HCT116 (cell line): ENCODE data around the gene PXYLP1. TPM values are rescaled to one million over a fixed set of nuclear protein-coding genes. Genes with fewer than 3 reads are reported as not detected.

Experiments
- ATAC-seq: fragments of 200-7000 bp; cut with Tn5 transposase; 2 replicates; pipeline ENCODE4 v1.9.1; 2020; ENCODE audit warnings: mild to moderate bottlenecking, moderate library complexity
- BruUV-seq: library from RNA; stranded (reverse); fragments of 400-500 nt; replicated peaks from 2 replicates; lab custom pipeline; 2021; lab: Mats Ljungman, UMichigan
- CTCF ChIA-PET: fragments of 300-600 bp; sonication (Branson Sonifier 250); formaldehyde crosslinking; loops from one replicate; lab custom pipeline; 2021; ENCODE audit warnings: antibody characterized with exemption; lab: Charles Lee
- POLR2A ChIA-PET: fragments of 300-600, 350-600 bp; sonication (Branson Sonifier 250); formaldehyde crosslinking; loops from one replicate; lab custom pipeline; 2021; ENCODE audit warnings: antibody characterized with exemption; lab: Charles Lee
- RAD21 ChIA-PET, 2 experiments: fragments of 300-600 bp; sonication (Branson Sonifier 250); formaldehyde crosslinking; loops; one replicate each; lab custom pipeline; 2023; ENCODE audit warnings: low total read pairs in 2 of 2; ENCODE audit not compliant: uncharacterized antibody in 2 of 2, unreplicated experiment in 2 of 2, low non-redundant PET in 1 of 2; lab: Charles Lee
- DNase-seq: peaks from one replicate; pipeline ENCODE4 v3.0.0-alpha.2; 2010; ENCODE audit warnings: low read depth, low spot score
- H2AFZ ChIP-seq: fragments of 200-600 bp; shearing (Covaris generic), sonication (generic); 2 replicates; pipeline ENCODE4 v1.6.1; 2017; ENCODE audit warnings: low read depth, mixed run types, mixed read lengths, antibody characterized with exemption, low read length; ENCODE audit not compliant: poor library complexity, severe bottlenecking
- H3K27ac ChIP-seq: 2 replicates; pipeline ENCODE4 v1.5.1; 2012; ENCODE audit warnings: low read depth, low read length
- H3K27me3 ChIP-seq: fragments of 200-600 bp; sonication (generic); 2 replicates; pipeline ENCODE4 v1.6.1; 2016; ENCODE audit warnings: mixed run types, low read length, mixed read lengths; ENCODE audit not compliant: insufficient read depth
- H3K36me3 ChIP-seq, 2 experiments: fragments of 200-500 bp in 1 of 2; fragments of 200-600 bp in 1 of 2; sonication (Bioruptor generic) in 1 of 2; sonication (generic) in 1 of 2; 2 replicates each; pipeline versions ENCODE4 v1.5.1 to v1.6.1; 2014 to 2016; ENCODE audit warnings: low read length in 2 of 2, inconsistent platforms in 1 of 2, mixed read lengths in 1 of 2, mixed run types in 1 of 2; ENCODE audit not compliant: insufficient read depth in 2 of 2, control insufficient read depth in 1 of 2
- H3K4me1 ChIP-seq, 2 experiments: fragments of 200-600 bp in 1 of 2; sonication (generic) in 1 of 2; 2 replicates each; pipeline versions ENCODE4 v1.5.1 to v1.6.1; 2012 to 2017; ENCODE audit warnings: low read length in 2 of 2, inconsistent platforms in 1 of 2, mild to moderate bottlenecking in 1 of 2, mixed read lengths in 1 of 2, mixed run types in 1 of 2, moderate library complexity in 1 of 2; ENCODE audit not compliant: insufficient read depth in 2 of 2, control insufficient read depth in 1 of 2
- H3K4me2 ChIP-seq: fragments of 200-600 bp; sonication (generic); 2 replicates; pipeline ENCODE4 v1.6.1; 2017; ENCODE audit warnings: mixed run types, low read length, mixed read lengths
- H3K4me3 ChIP-seq, 2 experiments: fragments of 200-600 bp in 1 of 2; sonication (generic) in 1 of 2; replicated peaks in 1 of 2; 2 replicates each; pipeline ENCODE4 v1.5.1; 2011 to 2016; ENCODE audit warnings: low read length in 2 of 2, control low read depth in 1 of 2, low read depth in 1 of 2, mild to moderate bottlenecking in 1 of 2, mixed read lengths in 1 of 2, mixed run types in 1 of 2
- H3K79me2 ChIP-seq: fragments of 200-600 bp; sonication (generic); 2 replicates; pipeline ENCODE4 v1.6.1; 2017; ENCODE audit warnings: mild to moderate bottlenecking, mixed run types, low read length, moderate library complexity, mixed read lengths; ENCODE audit not compliant: insufficient read depth
- H3K9ac ChIP-seq: fragments of 200-600 bp; sonication (generic); 2 replicates; pipeline ENCODE4 v1.6.1; 2016; ENCODE audit warnings: low read length, mixed read lengths
- H3K9me2 ChIP-seq: fragments of 200-600 bp; sonication (generic), shearing (Covaris generic); 2 replicates; pipeline ENCODE4 v1.6.1; 2017; ENCODE audit warnings: mixed run types, mild to moderate bottlenecking, moderate library complexity; ENCODE audit not compliant: insufficient read depth
- H3K9me3 ChIP-seq, 2 experiments: fragments of 200-500 bp in 1 of 2; fragments of 200-600 bp in 1 of 2; sonication (Bioruptor generic) in 1 of 2; sonication (generic) in 1 of 2; 2 replicates each; pipeline ENCODE4 v1.6.1; 2014 to 2017; ENCODE audit warnings: low read length in 2 of 2, mixed read lengths in 2 of 2, inconsistent platforms in 1 of 2, low read depth in 1 of 2, mild to moderate bottlenecking in 1 of 2, mixed run types in 1 of 2, moderate library complexity in 1 of 2; ENCODE audit not compliant: control insufficient read depth in 1 of 2, insufficient read depth in 1 of 2
- H4K20me1 ChIP-seq: fragments of 200-600 bp; sonication (generic), shearing (Covaris generic); 2 replicates; pipeline ENCODE4 v1.6.1; 2017; ENCODE audit warnings: mixed run types, mild to moderate bottlenecking, moderate library complexity; ENCODE audit not compliant: insufficient read depth
- ATF3 ChIP-seq: IDR thresholded peaks from 2 replicates; pipeline ENCODE4 v1.6.1; 2012
- CTCF ChIP-seq, 3 experiments: fragments of 200-600 bp in 1 of 3; sonication (generic) in 1 of 3; IDR thresholded peaks in 2 of 3; conservative IDR thresholded peaks in 1 of 3; 2 replicates each; pipeline ENCODE4 v1.5.1; 2012 to 2017; ENCODE audit warnings: low read depth in 2 of 3, low read length in 2 of 3, antibody characterized with exemption in 1 of 3, borderline replicate concordance in 1 of 3, control low read depth in 1 of 3, mild to moderate bottlenecking in 1 of 3, mixed read lengths in 1 of 3, mixed run types in 1 of 3, moderate library complexity in 1 of 3; ENCODE audit not compliant: insufficient read depth in 1 of 3
- ELF1 ChIP-seq: IDR thresholded peaks from 2 replicates; pipeline ENCODE4 v1.6.1; 2012; ENCODE audit warnings: low read depth, borderline replicate concordance
- EZH2 ChIP-seq: fragments of 200-600 bp; sonication (generic); IDR thresholded peaks from 2 replicates; pipeline ENCODE4 v1.6.1; 2017; ENCODE audit warnings: antibody characterized with exemption, mixed run types
- EZH2phosphoT487 ChIP-seq: fragments of 200-600 bp; IDR thresholded peaks from 2 replicates; pipeline ENCODE4 v1.6.1; 2018; ENCODE audit warnings: antibody characterized with exemption, borderline replicate concordance
- JUND ChIP-seq: IDR thresholded peaks from 2 replicates; pipeline ENCODE4 v1.6.1; 2012
- POLR2A ChIP-seq: IDR thresholded peaks from 2 replicates; pipeline ENCODE4 v1.7.0; 2011; ENCODE audit warnings: borderline replicate concordance; ENCODE audit not compliant: insufficient read depth, insufficient read length; ENCODE audit errors: extremely low read depth
- SP1 ChIP-seq: IDR thresholded peaks from 2 replicates; pipeline ENCODE4 v1.6.1; 2012; ENCODE audit warnings: low read depth
- YY1 ChIP-seq: IDR thresholded peaks from 2 replicates; pipeline ENCODE4 v1.6.1; 2011; ENCODE audit warnings: low read length, low read depth, moderate library complexity, mild to moderate bottlenecking; ENCODE audit not compliant: insufficient replicate concordance; ENCODE audit errors: extremely low read depth
- ZBTB33 ChIP-seq: IDR thresholded peaks from 2 replicates; pipeline ENCODE4 v1.6.1; 2011; ENCODE audit warnings: mild to moderate bottlenecking, low read length, moderate library complexity; ENCODE audit not compliant: insufficient replicate concordance; ENCODE audit errors: extremely low read depth
- ZFX ChIP-seq: fragments of 450-650 bp; IDR thresholded peaks from 2 replicates; pipeline ENCODE4 v1.6.1; 2017
- intact Hi-C: fragments of 100-400 bp; cut with micrococcal nuclease; formaldehyde crosslinking; loops from 2 replicates; pipeline ENCODE4 v1.10.0; 2022
- total RNA-seq: library from RNA; stranded (reverse); gene quantifications from one replicate; pipeline ENCODE4 v1.2.1, GENCODE V29; 2021; ENCODE audit not compliant: unreplicated experiment

PXYLP1 gene
- total RNA-seq, 1 experiment from 2014 or later, result 15.3 TPM

GRCh38 chr3:141268791-141269190 lies 37.2 kb downstream of the PXYLP1 start:
- no peak for TF ChIP-seq ATF3
- no peak for TF ChIP-seq JUND
- no peak for TF ChIP-seq ELF1
- TF ChIP-seq EZH2, result no peak
- TF ChIP-seq ZFX, result no peak
- no peak for TF ChIP-seq ZBTB33
- TF ChIP-seq CTCF (IDR thresholded peaks at IDR 0.05 in 2 of 3, conservative IDR thresholded peaks at IDR 0.05 in 1 of 3; ENCODE audit: borderline replicate concordance in 1 of 3, insufficient read depth in 1 of 3, low read depth in 2 of 3, low read length in 2 of 3), result no peak
- no peak for TF ChIP-seq POLR2A
- no peak for TF ChIP-seq YY1
- no peak for TF ChIP-seq SP1
- TF ChIP-seq EZH2phosphoT487, result no peak
- Histone ChIP-seq H3K36me3 (no peaks in the 10 kb centered on the region), H3K4me3 (no peak overlapping the region), H3K27ac (no peak overlapping the region), H2AFZ (no peak overlapping the region), H3K27me3 (no peaks in the 10 kb centered on the region), H3K4me2 (no peak overlapping the region), H3K79me2 (no peaks in the 10 kb centered on the region), H3K9ac (no peak overlapping the region), H3K9me3 (no peaks in the 10 kb centered on the region), H3K4me1 (no peaks in the 10 kb centered on the region), H3K9me2 (no peaks in the 10 kb centered on the region), H4K20me1 (no peaks in the 10 kb centered on the region)
- intact Hi-C loops, result no loop called here
- BruUV-seq, result no TSS peak
- RAD21 ChIA-PET, result no interaction called here
- DNase-seq (no peak), ATAC-seq (no peak)
- CTCF ChIA-PET, result no interaction called here
- POLR2A ChIA-PET, result no interaction called here
